ENCODE data around the gene RBP3.

RBP3 gene

GRCh38 chr10:47339186-47339735 lies 8.9 kb upstream of the RBP3 start:
- ATAC-seq: no peak
- TF ChIP-seq ZFP3 (CRISPR knock-in tag; IDR thresholded peaks at IDR 0.05) (no peak), GLIS3 (CRISPR knock-in tag; IDR thresholded peaks at IDR 0.05) (no peak), CREB5 (CRISPR knock-in tag; IDR thresholded peaks at IDR 0.05; ENCODE audit: low read depth) (no peak)

GRCh38 chr10:47339759-47340607 lies 8.2 kb upstream of the RBP3 start:
- TF ChIP-seq OSR1 (CRISPR knock-in tag; IDR thresholded peaks at IDR 0.05) (no peak), ZNF565 (CRISPR knock-in tag; conservative IDR thresholded peaks at IDR 0.05; ENCODE audit: low read depth) (no peak)
- peak; percentile 51 for ATAC-seq

- TF ChIP-seq ZNF70 (CRISPR knock-in tag; IDR thresholded peaks at IDR 0.05) (no peak), ARNTL (CRISPR knock-in tag; IDR thresholded peaks at IDR 0.05; ENCODE audit: borderline replicate concordance, low read depth) (no peak), ZC3H10 (CRISPR knock-in tag; IDR thresholded peaks at IDR 0.05) (no peak), CREB5 (CRISPR knock-in tag; IDR thresholded peaks at IDR 0.05; ENCODE audit: low read depth) (no peak), GLIS3 (CRISPR knock-in tag; IDR thresholded peaks at IDR 0.05) (no peak), BACH2 (CRISPR knock-in tag; IDR thresholded peaks at IDR 0.05; ENCODE audit: borderline replicate concordance) (no peak), ESRRG (CRISPR knock-in tag; IDR thresholded peaks at IDR 0.05) (no peak), PPARA (CRISPR knock-in tag; IDR thresholded peaks at IDR 0.05; ENCODE audit: borderline replicate concordance) (no peak), ZNF565 (CRISPR knock-in tag; conservative IDR thresholded peaks at IDR 0.05; ENCODE audit: low read depth) (no peak), ZFP30 (CRISPR knock-in tag; IDR thresholded peaks at IDR 0.05) (no peak), TSHZ2 (CRISPR knock-in tag; IDR thresholded peaks at IDR 0.05) (no peak), ZFP3 (CRISPR knock-in tag; IDR thresholded peaks at IDR 0.05) (no peak), OSR1 (CRISPR knock-in tag; IDR thresholded peaks at IDR 0.05) (no peak)
- peak; percentile 90 for ATAC-seq
Measured at GRCh38 chr10:47340608-47341170, 7.5 kb upstream of the RBP3 start.

- TF ChIP-seq ISL1 (CRISPR knock-in tag; IDR thresholded peaks at IDR 0.05): no peak
- TF ChIP-seq ZFP3 (CRISPR knock-in tag; IDR thresholded peaks at IDR 0.05): no peak
- TF ChIP-seq ARNTL (CRISPR knock-in tag; IDR thresholded peaks at IDR 0.05; ENCODE audit: borderline replicate concordance, low read depth): no peak
- no peak for TF ChIP-seq GLIS3 (CRISPR knock-in tag; IDR thresholded peaks at IDR 0.05)
- TF ChIP-seq PATZ1 (CRISPR knock-in tag; IDR thresholded peaks at IDR 0.05; ENCODE audit: borderline replicate concordance): no peak
- no peak for ATAC-seq
Measured at GRCh38 chr10:47344996-47345870, 2.9 kb upstream of the RBP3 start.

Data from SK-N-SH treated with all-trans-retinoic acid at 6 μM for 48 hours (cell line).